ENCODE measurements around the gene ARPC1B. TPM values are rescaled to one million over a fixed set of nuclear protein-coding genes. Genes with fewer than 3 reads are reported as not detected.
"Not testable (repeated sequence)": the region's sequence is repeated elsewhere in the genome, so short reads cannot be mapped to it uniquely, and the experiment has no call there.

ARPC1B gene
- total RNA-seq, 1 donor from 2014 or later, result 51.1 TPM

- intact Hi-C loops (cut with DNase I), result no loop called here
- peak; percentile 16 for DNase-seq (ENCODE audit: missing footprints)
- ATAC-seq, result no peak
Observed at GRCh38 chr7:99383791-99384370, 9.4 kb downstream of the ARPC1B start.

GRCh38 chr7:99384523-99384922 lies 10.0 kb downstream of the ARPC1B start:
- ATAC-seq, result no peak
- DNase-seq (ENCODE audit: missing footprints), result peak; percentile 32
- intact Hi-C loops (cut with DNase I), result no loop called here

- DNase-seq (ENCODE audit: missing footprints) (no peak), ATAC-seq (no peak)
- intact Hi-C loops (cut with DNase I), result no loop called here
Observed at GRCh38 chr7:99385564-99385963, 11.0 kb downstream of the ARPC1B start.

GRCh38 chr7:99386584-99387238 lies 12.2 kb downstream of the ARPC1B start:
- intact Hi-C loops (cut with DNase I), result no loop called here
- DNase-seq (ENCODE audit: missing footprints) (no peak), ATAC-seq (no peak)

GRCh38 chr7:99387239-99387635 lies 12.7 kb downstream of the ARPC1B start:
- not testable (repeated sequence) for DNase-seq (ENCODE audit: missing footprints); ATAC-seq

GRCh38 chr7:99387912-99388311 lies 13.4 kb downstream of the ARPC1B start:
- intact Hi-C loops (cut with DNase I), result no loop called here
- ATAC-seq (no peak), DNase-seq (ENCODE audit: missing footprints) (peak; percentile 58)

More at GRCh38 chr7:99387239-99387635, 12.7 kb downstream of the ARPC1B start:
- intact Hi-C loops (cut with DNase I), result not testable (repeated sequence)

- ATAC-seq (no peak), DNase-seq (ENCODE audit: missing footprints) (no peak)
- intact Hi-C loops (cut with DNase I), result no loop called here
Observed at GRCh38 chr7:99389772-99390171, 15.2 kb downstream of the ARPC1B start.

- ATAC-seq (no peak), DNase-seq (ENCODE audit: missing footprints) (no peak)
- intact Hi-C loops (cut with DNase I), result no loop called here
Observed at GRCh38 chr7:99390941-99391602, 16.5 kb downstream of the ARPC1B start.

- DNase-seq (ENCODE audit: missing footprints), result no peak
- intact Hi-C loops (cut with DNase I), result no loop called here
- no peak for ATAC-seq
Observed at GRCh38 chr7:99392046-99392445, 17.5 kb downstream of the ARPC1B start.

GRCh38 chr7:99392659-99393354 lies 18.3 kb downstream of the ARPC1B start:
- ATAC-seq (peak; percentile 87), DNase-seq (ENCODE audit: missing footprints) (peak; percentile 90)
- intact Hi-C loops (cut with DNase I), result no loop called here

- intact Hi-C loops (cut with DNase I), result no loop called here
- ATAC-seq (peak; percentile 58), DNase-seq (ENCODE audit: missing footprints) (peak; percentile 82)
Observed at GRCh38 chr7:99393355-99394187, 19.0 kb downstream of the ARPC1B start.

- no peak for DNase-seq (ENCODE audit: missing footprints)
- ATAC-seq, result no peak
- intact Hi-C loops (cut with DNase I), result no loop called here
Observed at GRCh38 chr7:99394188-99394502, 19.6 kb downstream of the ARPC1B start.

GRCh38 chr7:99395616-99396327 lies 21.2 kb downstream of the ARPC1B start:
- intact Hi-C loops (cut with DNase I), result no loop called here
- DNase-seq (ENCODE audit: missing footprints), result no peak
- no peak for ATAC-seq

- DNase-seq (ENCODE audit: missing footprints) (no peak), ATAC-seq (no peak)
- intact Hi-C loops (cut with DNase I), result no loop called here
Observed at GRCh38 chr7:99396418-99397296, 22.1 kb downstream of the ARPC1B start.

- DNase-seq (ENCODE audit: missing footprints), result no peak
- intact Hi-C loops (cut with DNase I), result no loop called here
- ATAC-seq, result no peak
Observed at GRCh38 chr7:99397297-99397983, 22.9 kb downstream of the ARPC1B start.

- DNase-seq (ENCODE audit: missing footprints) (no peak), ATAC-seq (no peak)
Observed at GRCh38 chr7:99398891-99399445, 24.4 kb downstream of the ARPC1B start.

GRCh38 chr7:99399597-99399996 lies 25.1 kb downstream of the ARPC1B start:
- no peak for DNase-seq (ENCODE audit: missing footprints)
- intact Hi-C loops (cut with DNase I), result no loop called here
- no peak for ATAC-seq

More at GRCh38 chr7:99398891-99399445, 24.4 kb downstream of the ARPC1B start:
- intact Hi-C loops (cut with DNase I), result no loop called here

All from Right ventricle myocardium inferior (tissue), 1 donor.